H1 (cell line): ENCODE data around the gene NGEF. TPM values are rescaled to one million over a fixed set of nuclear protein-coding genes. Genes with fewer than 3 reads are reported as not detected.

Experiments
- CTCF ChIA-PET: fragments of 300-600 bp; sonication (Branson Sonifier 250); formaldehyde crosslinking; loops from one replicate; lab custom pipeline; 2021; ENCODE audit not compliant: partially characterized antibody; lab: Charles Lee
- POLR2A ChIA-PET: fragments of 300-600 bp; sonication (Branson Sonifier 250); formaldehyde crosslinking; loops from one replicate; lab custom pipeline; 2021; ENCODE audit warnings: inconsistent platforms; ENCODE audit not compliant: partially characterized antibody; lab: Charles Lee
- DNase-seq, 2 experiments: peaks; one replicate each; pipeline versions ENCODE4 v3.0.0 to v3.0.0-alpha.2; 2010 to 2022; ENCODE audit warnings: low spot score in 2 of 2, low read depth in 1 of 2, mixed read lengths in 1 of 2
- FAIRE-seq: peaks from 2 replicates; lab custom pipeline; 2011; peaks lifted over from hg19 to GRCh38; lab: Jason Lieb, UNC
- H2AFZ ChIP-seq: 2 replicates; pipeline ENCODE4 v1.8.1; 2012; ENCODE audit warnings: low read length, inconsistent platforms
- H2AK5ac ChIP-seq: 2 replicates; pipeline ENCODE4 v1.6.1; 2013; ENCODE audit warnings: low read depth, low read length
- H2BK120ac ChIP-seq: replicated peaks from 2 replicates; pipeline ENCODE3; 2013; ENCODE audit warnings: low read depth, low read length, inconsistent platforms
- H2BK12ac ChIP-seq: 2 replicates; pipeline ENCODE4 v1.6.1; 2013; ENCODE audit warnings: low read depth, low read length
- H2BK15ac ChIP-seq: 2 replicates; pipeline ENCODE4 v1.6.1; 2013; ENCODE audit warnings: low read length
- H2BK20ac ChIP-seq: 2 replicates; pipeline ENCODE4 v1.6.1; 2013; ENCODE audit warnings: low read length
- H2BK5ac ChIP-seq: 2 replicates; pipeline ENCODE4 v1.6.1; 2013; ENCODE audit warnings: low read depth, low read length
- H3K14ac ChIP-seq: 2 replicates; pipeline ENCODE4 v1.6.1; 2013; ENCODE audit warnings: inconsistent platforms; ENCODE audit not compliant: insufficient read length
- H3K18ac ChIP-seq: 2 replicates; pipeline ENCODE4 v1.6.1; 2013; ENCODE audit warnings: low read length; ENCODE audit errors: extremely low read depth
- H3K23ac ChIP-seq: 2 replicates; pipeline ENCODE4 v1.6.1; 2013; ENCODE audit warnings: inconsistent platforms; ENCODE audit not compliant: insufficient read length
- H3K23me2 ChIP-seq: 2 replicates; pipeline ENCODE4 v1.6.1; 2013; ENCODE audit warnings: low read depth, low read length
- H3K27ac ChIP-seq: 2 replicates; pipeline ENCODE4 v1.6.1; 2011; ENCODE audit warnings: low read depth, low read length, inconsistent platforms
- H3K27me3 ChIP-seq, 4 experiments: replicated peaks in 1 of 4; 1 replicate in 1 of 4; 2 replicates in 3 of 4; pipeline versions ENCODE4 v1.6.1 to v1.8.1; 2011 to 2013; ENCODE audit warnings: low read length in 3 of 4, mild to moderate bottlenecking in 3 of 4, inconsistent platforms in 2 of 4, mixed read lengths in 2 of 4, moderate library complexity in 1 of 4; ENCODE audit not compliant: control insufficient read depth in 3 of 4, insufficient read depth in 3 of 4; ENCODE audit errors: extremely low read depth in 1 of 4
- H3K36me3 ChIP-seq, 4 experiments: 2 replicates each; pipeline versions ENCODE4 v1.6.1 to v1.8.1; 2011 to 2013; ENCODE audit warnings: mild to moderate bottlenecking in 4 of 4, low read length in 3 of 4, moderate library complexity in 2 of 4, control low read depth in 1 of 4, inconsistent platforms in 1 of 4; ENCODE audit not compliant: insufficient read depth in 4 of 4, control insufficient read depth in 2 of 4
- H3K4ac ChIP-seq: replicated peaks from 2 replicates; pipeline ENCODE3; 2013; ENCODE audit warnings: low read length, low read depth, mixed read lengths, inconsistent platforms; ENCODE audit not compliant: insufficient read length
- H3K4me1 ChIP-seq, 4 experiments: replicated peaks in 1 of 4; 1 replicate in 1 of 4; 2 replicates in 3 of 4; pipeline versions ENCODE4 v1.6.1 to v1.8.1; 2011 to 2013; ENCODE audit warnings: low read length in 3 of 4, inconsistent platforms in 2 of 4, mixed read lengths in 1 of 4; ENCODE audit not compliant: insufficient read depth in 4 of 4, control insufficient read depth in 3 of 4
- H3K4me2 ChIP-seq, 2 experiments: 2 replicates each; pipeline versions ENCODE4 v1.6.1 to v1.8.1; 2011 to 2013; ENCODE audit warnings: low read depth in 2 of 2, low read length in 2 of 2, control low read depth in 1 of 2, inconsistent platforms in 1 of 2, mild to moderate bottlenecking in 1 of 2; ENCODE audit not compliant: insufficient read depth in 1 of 2
- H3K4me3 ChIP-seq, 4 experiments: fragments of 200-600, 300-600 bp in 1 of 4; sonication (generic), shearing (Covaris generic), sonication (Bioruptor Twin) in 1 of 4; 2 replicates each; pipeline versions ENCODE4 v1.5.1 to v1.8.1; 2011 to 2016; ENCODE audit warnings: low read length in 4 of 4, low read depth in 3 of 4, control low read depth in 2 of 4, inconsistent platforms in 2 of 4, mild to moderate bottlenecking in 2 of 4, mixed read lengths in 1 of 4, moderate library complexity in 1 of 4; ENCODE audit not compliant: insufficient read depth in 2 of 4; ENCODE audit errors: extremely low read depth in 1 of 4
- H3K56ac ChIP-seq: replicated peaks from 2 replicates; pipeline ENCODE3; 2013; ENCODE audit warnings: low read depth, mild to moderate bottlenecking, mixed read lengths, low read length, inconsistent platforms; ENCODE audit not compliant: insufficient read length
- H3K79me1 ChIP-seq: 2 replicates; pipeline ENCODE4 v1.6.1; 2013; ENCODE audit warnings: low read depth, low read length, control low read depth
- H3K79me2 ChIP-seq, 2 experiments: 2 replicates each; pipeline versions ENCODE4 v1.6.1 to v1.8.1; 2012 to 2013; ENCODE audit warnings: low read length in 2 of 2, mild to moderate bottlenecking in 2 of 2, inconsistent platforms in 1 of 2; ENCODE audit not compliant: insufficient read depth in 2 of 2, control insufficient read depth in 1 of 2
- H3K9ac ChIP-seq, 4 experiments: replicated peaks in 1 of 4; 1 replicate in 1 of 4; 2 replicates in 3 of 4; pipeline versions ENCODE4 v1.6.1 to v1.8.1; 2011 to 2013; ENCODE audit warnings: low read depth in 3 of 4, low read length in 3 of 4, control low read depth in 2 of 4, mild to moderate bottlenecking in 2 of 4, moderate library complexity in 2 of 4, inconsistent platforms in 1 of 4; ENCODE audit errors: extremely low read depth in 1 of 4
- H3K9me3 ChIP-seq, 2 experiments: 2 replicates each; pipeline versions ENCODE4 v1.6.1 to v1.8.1; 2012 to 2013; ENCODE audit warnings: mild to moderate bottlenecking in 2 of 2, moderate library complexity in 2 of 2, control low read depth in 1 of 2, inconsistent platforms in 1 of 2, low read depth in 1 of 2, low read length in 1 of 2, mixed read lengths in 1 of 2; ENCODE audit not compliant: insufficient read depth in 2 of 2
- H4K20me1 ChIP-seq, 2 experiments: replicated peaks in 1 of 2; 2 replicates each; pipeline versions ENCODE3 to v1.8.1; 2011 to 2013; ENCODE audit warnings: inconsistent platforms in 2 of 2, low read length in 2 of 2, mild to moderate bottlenecking in 1 of 2; ENCODE audit not compliant: insufficient read depth in 2 of 2, control insufficient read depth in 1 of 2
- H4K5ac ChIP-seq: 2 replicates; pipeline ENCODE4 v1.6.1; 2013; ENCODE audit warnings: low read length, low read depth, mixed read lengths, inconsistent platforms; ENCODE audit not compliant: insufficient read length
- H4K8ac ChIP-seq: 2 replicates; pipeline ENCODE4 v1.8.0; 2013; ENCODE audit warnings: mild to moderate bottlenecking, moderate library complexity, low read length, inconsistent platforms; ENCODE audit not compliant: insufficient read depth; ENCODE audit errors: extremely low read depth
- H4K91ac ChIP-seq: replicated peaks from 2 replicates; pipeline ENCODE3; 2013; ENCODE audit warnings: low read length, mixed read lengths, inconsistent platforms; ENCODE audit not compliant: insufficient read length
- PHF8 ChIP-seq: fragments of 200-600 bp; sonication (generic); conservative IDR thresholded peaks from 2 replicates; pipeline ENCODE4 v1.7.1; 2012; ENCODE audit warnings: low read depth, mild to moderate bottlenecking, inconsistent platforms, low read length, moderate library complexity
- SP4 ChIP-seq: IDR thresholded peaks from 2 replicates; pipeline ENCODE4 v1.6.1; 2012; ENCODE audit warnings: low read length, inconsistent platforms
- WGBS, 2 experiments: shearing (Covaris generic) in 1 of 2; methylation state at CpG; one replicate each; pipeline versions ENCODE4 v1.1.6 to v1.1.7; 2013 to 2015; ENCODE audit warnings: low lambda C conversion rate in 2 of 2, mixed read lengths in 2 of 2, inconsistent platforms in 1 of 2, low coverage in 1 of 2, missing lambda C conversion rate in 1 of 2; ENCODE audit not compliant: insufficient replicate concordance in 2 of 2, insufficient coverage in 1 of 2, insufficient read length in 1 of 2; ENCODE audit errors: extremely low coverage in 1 of 2, missing lambda C conversion rate in 1 of 2; 5-methylcytosine and 5-hydroxymethylcytosine counted together
- polyA plus RNA-seq, 7 experiments: library from polyadenylated mRNA; depleted of rRNA in 3 of 7; stranded (reverse) in 5 of 7; unstranded in 2 of 7; fragments of >200 nt in 5 of 7; fragments of 200-250 nt in 2 of 7; gene quantifications; 1 replicate in 5 of 7; 2 replicates in 1 of 7; 4 replicates in 1 of 7; pipeline versions ENCODE4 v1.2.1 to v1.2.3, GENCODE V29; 2011 to 2013; ENCODE audit warnings: missing spikeins in 2 of 7, mixed read lengths in 2 of 7
- total RNA-seq: library from RNA; stranded (reverse); fragmentation: NEBNext Ultra II Directional; extraction: Animal tissue kit (Norgen Biotek cat#: 25700); gene quantifications from 2 replicates; pipeline ENCODE4 v1.2.1, GENCODE V29; 2021
- TF ChIP-seq, protein P1 (sequence below): IDR thresholded peaks from 2 replicates; pipeline ENCODE4 v1.6.1; 2011; ENCODE audit warnings: low read depth, mild to moderate bottlenecking, low read length; ENCODE audit not compliant: insufficient read depth

NGEF gene
- total and polyA plus RNA-seq, 2 of the 8 experiments (the other 6 are each of a cell fraction or from before 2014, with no cell fraction given): 2.7 to 3.2 TPM

DNA sequence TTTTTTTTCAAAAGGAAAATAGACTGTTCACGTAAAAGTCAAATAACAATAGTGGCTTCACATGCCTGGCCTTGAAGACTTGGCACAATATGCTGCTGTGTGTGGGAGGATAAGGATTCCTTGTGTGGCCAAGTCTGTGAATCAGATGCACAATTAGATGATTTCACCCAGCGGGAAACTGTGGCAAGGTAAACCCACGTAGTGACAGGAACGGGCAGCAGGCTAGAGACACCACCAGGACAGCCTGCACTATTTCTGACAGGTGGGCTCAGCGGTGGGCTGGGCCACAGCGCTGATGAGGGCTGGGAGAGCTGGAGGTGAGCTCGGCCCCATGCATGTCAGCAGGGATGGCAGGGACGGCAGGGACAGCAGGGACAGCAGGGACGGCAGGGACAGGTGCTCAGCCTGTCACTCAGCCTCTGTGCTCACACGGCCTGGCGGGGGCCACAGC is 121.4 kb downstream of the NGEF start:
- Histone ChIP-seq H3K14ac (no peak overlapping the region), H2AFZ (no peak overlapping the region), H3K27me3 (no peaks in the 10 kb centered on the region), H3K36me3 (no peaks in the 10 kb centered on the region), H3K23me2 (peaks cover 4% of the 10 kb centered on the region), H3K4ac (no peak overlapping the region), H4K8ac (no peak overlapping the region), H4K91ac (no peak overlapping the region), H4K5ac (no peak overlapping the region), H3K18ac (no peak overlapping the region), H2BK15ac (no peak overlapping the region; the same call in 1 of the 2 replicates), H3K4me1 (peaks cover 0 to 16% (median 10%) of the 10 kb centered on the region in 4 experiments; a peak in 6 of 7 replicates), H2BK20ac (no peak overlapping the region), H2BK5ac (no peak overlapping the region), H2BK120ac (no peak overlapping the region), H2AK5ac (no peak overlapping the region), H3K79me2 (no peaks in the 10 kb centered on the region), H3K56ac (no peak overlapping the region), H3K9me3 (no peaks in the 10 kb centered on the region), H3K27ac (no peak overlapping the region), H4K20me1 (peaks cover 0 to 5% of the 10 kb centered on the region in 2 experiments), H3K9ac (no peak overlapping the region), H3K79me1 (no peaks in the 10 kb centered on the region), H3K4me3 (no peak overlapping the region), H3K23ac (no peak overlapping the region), H3K4me2 (peak overlapping the region in 1 of 2 experiments; percentile 55; a peak in 1 of 4 replicates), H2BK12ac (no peak overlapping the region)
- CTCF ChIA-PET: interaction anchor here (0.7 to 3.0 kb wide), 7 partner anchors 10 to 162 kb away, joined by 3 to 7 read pairs (median 3); no protein-coding TSS in a partner anchor
- DNase-seq (no peak), FAIRE-seq (no peak)
- TF ChIP-seq SP4 (no peak), PHF8 (no peak)
- TF ChIP-seq, protein P1, sequence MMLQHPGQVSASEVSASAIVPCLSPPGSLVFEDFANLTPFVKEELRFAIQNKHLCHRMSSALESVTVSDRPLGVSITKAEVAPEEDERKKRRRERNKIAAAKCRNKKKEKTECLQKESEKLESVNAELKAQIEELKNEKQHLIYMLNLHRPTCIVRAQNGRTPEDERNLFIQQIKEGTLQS: no peak
- POLR2A ChIA-PET: interaction anchor here (1.2 to 1.5 kb wide), 2 partner anchors 8 to 12 kb away, joined by 4 read pairs; no protein-coding TSS in a partner anchor
- WGBS, 2 experiments: 83% methylated on average over 11 of the region's 11 CpGs; no CpG with 5 or more reads in 1 of the 2 experiments
